Activated naive CD8-positive, alpha-beta T cell treated with anti-CD3 and anti-CD28 coated beads for 36 hours (primary cell): ENCODE data around the gene ZNF467. TPM values are rescaled to one million over a fixed set of nuclear protein-coding genes. Genes with fewer than 3 reads are reported as not detected.

Source experiments
- DNase-seq: peaks from one replicate; pipeline ENCODE4 v3.0.0; 2021
- H3K27ac Mint-ChIP-seq: one replicate; pipeline ENCODE4 v1.8.0; 2022; ENCODE audit warnings: mild to moderate bottlenecking, moderate library complexity, mixed read lengths
- H3K27me3 Mint-ChIP-seq: one replicate; pipeline ENCODE4 v1.8.0; 2022; ENCODE audit warnings: mild to moderate bottlenecking, mixed read lengths
- H3K36me3 Mint-ChIP-seq: one replicate; pipeline ENCODE4 v1.8.0; 2021; ENCODE audit warnings: mild to moderate bottlenecking, mixed read lengths
- H3K4me1 Mint-ChIP-seq: one replicate; pipeline ENCODE4 v1.8.0; 2021; ENCODE audit warnings: mixed read lengths
- H3K4me3 Mint-ChIP-seq: one replicate; pipeline ENCODE4 v1.8.0; 2022; ENCODE audit warnings: mild to moderate bottlenecking, moderate library complexity, mixed read lengths
- H3K9me3 Mint-ChIP-seq: one replicate; pipeline ENCODE4 v1.8.0; 2022; ENCODE audit warnings: mixed read lengths
- total RNA-seq, 2 experiments: library from RNA; stranded (reverse); gene quantifications; one replicate each; pipeline ENCODE4 v1.2.3, GENCODE V29; 2021

ZNF467 gene
- total RNA-seq, 2 experiments from 2014 or later = 0.21 to 0.22 TPM

GRCh38 chr7:149716932-149717307, 56.5 kb downstream of the ZNF467 start:
- no peak for DNase-seq
- H3K4me3 Mint-ChIP-seq = no peak overlapping the region
- peaks cover under 1% of the 10 kb centered on the region for H3K9me3 Mint-ChIP-seq
- H3K36me3 Mint-ChIP-seq = peaks cover 5% of the 10 kb centered on the region
- H3K27me3 Mint-ChIP-seq = no peaks in the 10 kb centered on the region
- peaks cover 20% of the 10 kb centered on the region for H3K4me1 Mint-ChIP-seq
- no peak overlapping the region for H3K27ac Mint-ChIP-seq

GRCh38 chr7:149716007-149716931, 57.1 kb downstream of the ZNF467 start:
- DNase-seq = no peak
- Mint-ChIP-seq H3K9me3 (peaks cover 6% of the 10 kb centered on the region), H3K27ac (no peak overlapping the region), H3K36me3 (peaks cover 5% of the 10 kb centered on the region), H3K27me3 (no peaks in the 10 kb centered on the region), H3K4me1 (peaks cover 20% of the 10 kb centered on the region), H3K4me3 (peak overlapping the region; percentile 86)

GRCh38 chr7:149715476-149715875, 57.9 kb downstream of the ZNF467 start:
- DNase-seq = no peak
- Mint-ChIP-seq H3K4me1 (peaks cover 20% of the 10 kb centered on the region), H3K27me3 (no peaks in the 10 kb centered on the region), H3K4me3 (peak overlapping the region; percentile 86), H3K36me3 (peaks cover 5% of the 10 kb centered on the region), H3K9me3 (peaks cover 14% of the 10 kb centered on the region), H3K27ac (peak overlapping the region; percentile 68)

GRCh38 chr7:149714910-149715471, 58.4 kb downstream of the ZNF467 start:
- no peaks in the 10 kb centered on the region for H3K27me3 Mint-ChIP-seq
- peaks cover 16% of the 10 kb centered on the region for H3K9me3 Mint-ChIP-seq
- peak overlapping the region; percentile 68 for H3K27ac Mint-ChIP-seq
- no peak for DNase-seq
- H3K4me3 Mint-ChIP-seq = peak overlapping the region; percentile 86
- H3K4me1 Mint-ChIP-seq = peaks cover 20% of the 10 kb centered on the region
- peaks cover 5% of the 10 kb centered on the region for H3K36me3 Mint-ChIP-seq

Other genes starting within 250 kb of the ZNF467 start
- 1 to 10 TPM; 5.9 to 7.0 TPM for gene ZNF862, start 64.8 kb upstream of the ZNF467 start, total RNA-seq
- gene ATP6V0E2, start 100.4 kb upstream of the ZNF467 start, total RNA-seq = 10 to 100 TPM; 59.2 to 64.0 TPM